Measurements from ENCODE around the gene ZNRF3. TPM values are rescaled to one million over a fixed set of nuclear protein-coding genes. Genes with fewer than 3 reads are reported as not detected.
A peak's percentile ranks its signal among the peaks of the same experiment; 100 is the strongest.

The ZNRF3 gene
- total RNA-seq, 2 donors from 2014 or later, result 5.9 to 12.2 TPM

GRCh38 chr22:29093501-29094300, 210.3 kb downstream of the ZNRF3 start:
- no peak for DNase-seq

GRCh38 chr22:29095459-29095858, 212.1 kb downstream of the ZNRF3 start:
- Histone ChIP-seq H3K4me3 (no peak overlapping the region), H3K4me1 (no peaks in the 10 kb centered on the region), H3K27me3 (no peaks in the 10 kb centered on the region), H3K36me3 (no peaks in the 10 kb centered on the region), H3K27ac (no peak overlapping the region), H3K9ac (ENCODE audit: low read depth in 2 of 2, low read length in 2 of 2) (no peak overlapping the region), H3K9me3 (no peaks in the 10 kb centered on the region)
- intact Hi-C loops (cut with DNase I), result no loop called here
- DNase-seq, result no peak
- no peak for TF ChIP-seq CTCF (IDR thresholded peaks at IDR 0.05)

More at GRCh38 chr22:29093501-29094300, 210.3 kb downstream of the ZNRF3 start:
- Histone ChIP-seq H3K27ac (no peak overlapping the region), H3K4me3 (no peak overlapping the region), H3K9ac (ENCODE audit: low read depth in 2 of 2, low read length in 2 of 2) (no peak overlapping the region), H3K36me3 (no peaks in the 10 kb centered on the region), H3K4me1 (no peaks in the 10 kb centered on the region), H3K9me3 (no peaks in the 10 kb centered on the region), H3K27me3 (no peaks in the 10 kb centered on the region)
- no peak for TF ChIP-seq CTCF (IDR thresholded peaks at IDR 0.05)
- intact Hi-C loops (cut with DNase I), result no loop called here

- Histone ChIP-seq H3K4me3 (no peak overlapping the region), H3K27me3 (no peaks in the 10 kb centered on the region), H3K9ac (ENCODE audit: low read depth in 2 of 2, low read length in 2 of 2) (no peak overlapping the region), H3K36me3 (no peaks in the 10 kb centered on the region), H3K9me3 (no peaks in the 10 kb centered on the region), H3K4me1 (no peaks in the 10 kb centered on the region), H3K27ac (no peak overlapping the region)
- intact Hi-C loops (cut with DNase I), result no loop called here
- TF ChIP-seq CTCF (IDR thresholded peaks at IDR 0.05), result no peak
- peak; percentile 41 for DNase-seq
Observed at GRCh38 chr22:29096736-29097669, 213.6 kb downstream of the ZNRF3 start.

- H3K27ac ChIP-seq, result no peak overlapping the region
- H3K9ac ChIP-seq (ENCODE audit: low read depth in 2 of 2, low read length in 2 of 2), result no peak overlapping the region
- TF ChIP-seq CTCF (IDR thresholded peaks at IDR 0.05), result no peak
- intact Hi-C loops (cut with DNase I), result no loop called here
- no peaks in the 10 kb centered on the region for H3K27me3 ChIP-seq
- DNase-seq, result no peak
- H3K9me3 ChIP-seq, result no peaks in the 10 kb centered on the region
- no peaks in the 10 kb centered on the region for H3K4me1 ChIP-seq
- no peak overlapping the region for H3K4me3 ChIP-seq
- H3K36me3 ChIP-seq, result no peaks in the 10 kb centered on the region
Observed at GRCh38 chr22:29098296-29098695, 214.9 kb downstream of the ZNRF3 start.

GRCh38 chr22:29102300-29102699, 218.9 kb downstream of the ZNRF3 start:
- Histone ChIP-seq H3K27ac (no peak overlapping the region), H3K4me1 (no peaks in the 10 kb centered on the region), H3K4me3 (no peak overlapping the region), H3K27me3 (no peaks in the 10 kb centered on the region), H3K9ac (ENCODE audit: low read depth in 2 of 2, low read length in 2 of 2) (no peak overlapping the region), H3K36me3 (no peaks in the 10 kb centered on the region), H3K9me3 (no peaks in the 10 kb centered on the region)
- DNase-seq, result no peak
- intact Hi-C loops (cut with DNase I), result no loop called here
- no peak for TF ChIP-seq CTCF (IDR thresholded peaks at IDR 0.05)
